ENCODE measurements around the gene TEX35. TPM values are rescaled to one million over a fixed set of nuclear protein-coding genes. Genes with fewer than 3 reads are reported as not detected.

The TEX35 gene
- total and polyA plus RNA-seq, 12 donors = 0.03 to 0.56 (median 0.09) TPM; not detected in 9

DNA sequence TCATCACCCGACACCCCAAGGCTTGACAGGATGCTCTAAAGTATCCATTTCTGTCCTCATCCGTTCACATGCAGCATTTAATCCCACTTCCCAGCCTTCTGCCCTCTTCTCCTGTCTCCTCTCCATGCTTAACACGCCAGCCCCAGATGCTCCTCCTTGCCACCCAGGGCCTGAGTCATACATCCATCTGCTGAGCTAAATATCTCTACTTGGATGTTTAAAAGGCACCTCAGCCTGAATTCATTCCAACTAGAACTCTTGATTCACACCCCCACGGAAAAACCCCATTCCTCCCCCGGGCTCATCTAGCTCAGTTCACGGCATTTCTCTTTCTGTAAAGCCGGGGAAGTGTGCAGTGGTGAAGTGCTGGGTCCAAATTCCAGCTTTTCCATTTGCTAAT lies 27.7 kb downstream of the TEX35 start:
- no peaks in the 10 kb centered on the region for H3K9me3 ChIP-seq
- ATAC-seq (no peak), DNase-seq (no peak)
- no peak overlapping the region for H3K4me3 ChIP-seq
- TF ChIP-seq, protein P1, sequence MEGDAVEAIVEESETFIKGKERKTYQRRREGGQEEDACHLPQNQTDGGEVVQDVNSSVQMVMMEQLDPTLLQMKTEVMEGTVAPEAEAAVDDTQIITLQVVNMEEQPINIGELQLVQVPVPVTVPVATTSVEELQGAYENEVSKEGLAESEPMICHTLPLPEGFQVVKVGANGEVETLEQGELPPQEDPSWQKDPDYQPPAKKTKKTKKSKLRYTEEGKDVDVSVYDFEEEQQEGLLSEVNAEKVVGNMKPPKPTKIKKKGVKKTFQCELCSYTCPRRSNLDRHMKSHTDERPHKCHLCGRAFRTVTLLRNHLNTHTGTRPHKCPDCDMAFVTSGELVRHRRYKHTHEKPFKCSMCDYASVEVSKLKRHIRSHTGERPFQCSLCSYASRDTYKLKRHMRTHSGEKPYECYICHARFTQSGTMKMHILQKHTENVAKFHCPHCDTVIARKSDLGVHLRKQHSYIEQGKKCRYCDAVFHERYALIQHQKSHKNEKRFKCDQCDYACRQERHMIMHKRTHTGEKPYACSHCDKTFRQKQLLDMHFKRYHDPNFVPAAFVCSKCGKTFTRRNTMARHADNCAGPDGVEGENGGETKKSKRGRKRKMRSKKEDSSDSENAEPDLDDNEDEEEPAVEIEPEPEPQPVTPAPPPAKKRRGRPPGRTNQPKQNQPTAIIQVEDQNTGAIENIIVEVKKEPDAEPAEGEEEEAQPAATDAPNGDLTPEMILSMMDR (IDR thresholded peaks at IDR 0.05) = no peak
- intact Hi-C loops (cut with DNase I) = loop anchor here in 7 of 10 donors (5.0 kb wide), 3 partner anchors 212 to 827 kb away; partner anchors contain the start of gene AXDND1 (in 1 of the 7)
- no peak overlapping the region for H3K27ac ChIP-seq
- no peaks in the 10 kb centered on the region for H3K36me3 ChIP-seq
- peaks cover 0 to 51% (median 27%) of the 10 kb centered on the region in 9 donors for H3K4me1 ChIP-seq
- H3K27me3 ChIP-seq = no peaks in the 10 kb centered on the region
- WGBS, 2 donors = 84 to 88% methylated on average over 7 of the region's 7 CpGs

DNA sequence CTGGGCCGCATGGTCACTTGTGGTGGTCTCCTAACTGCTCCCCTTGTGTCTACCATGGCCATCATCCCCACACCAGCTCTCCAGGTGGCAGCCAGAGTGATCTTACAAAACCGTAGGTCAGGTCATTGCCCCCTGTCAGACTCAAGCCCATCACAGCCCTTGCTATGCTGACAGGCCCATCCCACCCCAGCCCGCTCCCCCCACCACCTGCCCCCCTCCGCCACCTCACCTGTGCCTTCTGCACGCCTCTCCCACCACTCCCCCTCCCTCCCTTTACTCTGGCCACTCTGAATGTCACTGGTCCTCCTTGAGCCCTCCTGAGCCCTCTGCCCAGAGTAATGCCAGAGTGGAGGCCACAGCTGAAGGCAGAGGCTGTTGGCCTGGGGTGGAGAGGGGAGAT lies 28.5 kb downstream of the TEX35 start:
- H3K9me3 ChIP-seq = no peaks in the 10 kb centered on the region
- intact Hi-C loops (cut with DNase I) = loop anchor here in 7 of 10 donors (5.0 kb wide), 3 partner anchors 211 to 826 kb away; partner anchors contain the start of gene AXDND1 (in 1 of the 7)
- ATAC-seq (no peak), DNase-seq (no peak)
- no peaks in the 10 kb centered on the region for H3K27me3 ChIP-seq
- TF ChIP-seq, protein P1 (IDR thresholded peaks at IDR 0.05) = no peak
- peak overlapping the region in 2 of 10 donors; percentile 74 to 88 for H3K27ac ChIP-seq
- H3K36me3 ChIP-seq = no peaks in the 10 kb centered on the region
- 91 to 92% methylated on average over 5 of the region's 5 CpGs for WGBS, 2 donors
- peak overlapping the region in 7 of 10 donors; percentile 50 to 87 (median 67) for H3K4me3 ChIP-seq
- H3K4me1 ChIP-seq = peaks cover 0 to 46% (median 26%) of the 10 kb centered on the region in 9 donors

DNA sequence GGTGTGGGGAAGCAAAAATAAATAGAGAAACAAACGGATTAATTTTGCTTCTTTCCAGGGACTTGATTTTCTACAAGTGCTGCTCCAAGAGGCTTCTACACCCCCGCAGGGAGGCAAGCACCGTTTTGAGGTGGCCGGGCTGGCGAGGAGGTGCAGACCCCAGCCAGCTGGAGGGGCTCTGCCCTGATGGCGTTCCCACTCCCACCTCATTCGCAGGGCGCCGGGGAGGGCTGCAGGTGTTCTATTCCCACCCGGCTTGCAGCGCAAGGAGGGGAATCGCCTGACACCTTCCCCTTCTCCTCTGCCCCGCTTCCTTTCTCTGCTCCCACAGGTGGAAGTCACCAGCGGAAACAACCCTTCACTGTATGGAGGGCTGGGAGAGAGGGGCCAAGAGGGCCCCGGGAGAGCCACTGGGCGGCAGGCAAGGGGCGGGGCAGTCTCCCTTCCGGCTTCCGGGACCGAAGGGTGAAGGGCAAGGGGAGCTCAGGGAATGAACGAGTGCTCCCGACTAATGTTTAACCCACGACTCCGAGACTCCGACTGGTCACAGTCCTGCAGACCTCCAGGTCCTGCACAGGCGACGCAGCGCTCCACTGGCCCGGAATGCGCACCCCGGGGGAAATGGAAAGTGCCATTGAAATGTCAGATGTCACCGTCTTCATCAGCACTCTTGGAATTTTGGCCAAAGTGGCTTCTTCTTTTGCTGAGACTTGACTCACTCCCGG lies 29.1 kb downstream of the TEX35 start:
- peak; percentile 43 to 72 for DNase-seq
- ATAC-seq = peak; percentile 29 to 82 (median 69)
- intact Hi-C loops (cut with DNase I) = loop anchor here in 9 of 10 donors (1.0 to 5.0 kb wide), 8 partner anchors 185 to 825 kb away; partner anchors contain the start of gene AXDND1 (in 1 of the 9)
- 8 to 9% methylated on average over 33 of the region's 33 CpGs for WGBS, 2 donors
- H3K36me3 ChIP-seq = peaks cover 0 to 3% (median 0%) of the 10 kb centered on the region in 9 donors
- TF ChIP-seq, protein P1 (IDR thresholded peaks at IDR 0.05) = no peak
- H3K27me3 ChIP-seq = no peaks in the 10 kb centered on the region
- H3K9me3 ChIP-seq = no peaks in the 10 kb centered on the region
- H3K4me1 ChIP-seq = peaks cover 0 to 40% (median 25%) of the 10 kb centered on the region in 9 donors
- peak overlapping the region; percentile 50 to 87 (median 66) for H3K4me3 ChIP-seq
- H3K27ac ChIP-seq = peak overlapping the region; percentile 4 to 88 (median 80)

DNA sequence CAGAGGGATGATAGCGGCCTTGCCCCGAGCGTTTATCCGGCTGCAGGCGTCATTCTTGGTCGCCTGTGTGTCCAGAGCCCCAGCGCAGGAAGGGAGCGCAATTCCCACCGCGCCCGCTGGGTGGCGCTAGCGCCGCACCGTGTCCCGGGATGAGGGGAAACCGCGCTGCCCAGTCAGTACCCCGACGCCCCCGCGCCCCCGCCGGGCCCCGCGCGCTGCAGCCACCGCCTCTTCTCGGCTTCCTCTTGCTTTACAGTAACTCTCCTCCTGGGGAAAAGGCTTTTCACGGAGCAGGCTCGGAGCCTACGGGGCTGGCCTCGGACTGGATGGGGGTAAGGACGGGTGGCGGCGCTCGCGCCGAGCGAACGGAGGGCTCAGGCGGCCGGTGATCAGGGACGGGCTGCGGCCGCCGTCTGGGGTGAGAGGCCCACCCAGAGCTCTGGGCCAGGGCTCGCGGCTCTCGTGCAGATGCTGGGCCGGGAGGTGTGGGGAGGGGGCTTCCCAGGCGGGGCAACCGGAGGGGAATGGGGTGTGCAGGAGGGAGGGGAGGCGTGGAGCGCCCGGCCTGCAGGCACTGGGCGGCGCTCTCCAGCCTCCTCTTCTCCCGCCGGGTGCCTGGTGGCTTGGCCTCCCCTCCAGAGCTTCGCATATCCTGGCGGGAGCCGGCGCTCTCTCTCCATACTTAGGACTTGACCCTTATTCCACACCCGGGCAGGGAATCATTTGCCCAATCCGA lies 29.8 kb downstream of the TEX35 start:
- WGBS, 2 donors = 1 to 2% methylated on average over 64 to 66 of the region's 66 CpGs

More for the DNA sequence above, 29.8 kb downstream of the TEX35 start:
- intact Hi-C loops (cut with DNase I) = loop anchor here (1.0 to 5.0 kb wide), 8 partner anchors 184 to 825 kb away; partner anchors contain the start of gene AXDND1 (in 1 of the 10)
- Histone ChIP-seq H3K27ac (peak overlapping the region; percentile 4 to 88 (median 80)), H3K4me1 (peaks cover 0 to 34% (median 18%) of the 10 kb centered on the region in 9 donors), H3K36me3 (peaks cover 0 to 3% (median 0%) of the 10 kb centered on the region in 9 donors), H3K9me3 (no peaks in the 10 kb centered on the region), H3K4me3 (peak overlapping the region; percentile 50 to 87 (median 66)), H3K27me3 (no peaks in the 10 kb centered on the region)
- DNase-seq (peak; percentile 90 to 94), ATAC-seq (peak; percentile 88 to 97 (median 92))
- TF ChIP-seq, protein P1 (IDR thresholded peaks at IDR 0.05) = peak; percentile 91 to 100 (median 99)

Measured in heart right ventricle (tissue), 16 donors.